RPMI8226 (cell line): ENCODE data around the gene SCYGR5.

Experiments used
- DNase-seq: peaks from one replicate; pipeline ENCODE4 v3.0.0-alpha.2; 2015

The SCYGR5 gene

DNA sequence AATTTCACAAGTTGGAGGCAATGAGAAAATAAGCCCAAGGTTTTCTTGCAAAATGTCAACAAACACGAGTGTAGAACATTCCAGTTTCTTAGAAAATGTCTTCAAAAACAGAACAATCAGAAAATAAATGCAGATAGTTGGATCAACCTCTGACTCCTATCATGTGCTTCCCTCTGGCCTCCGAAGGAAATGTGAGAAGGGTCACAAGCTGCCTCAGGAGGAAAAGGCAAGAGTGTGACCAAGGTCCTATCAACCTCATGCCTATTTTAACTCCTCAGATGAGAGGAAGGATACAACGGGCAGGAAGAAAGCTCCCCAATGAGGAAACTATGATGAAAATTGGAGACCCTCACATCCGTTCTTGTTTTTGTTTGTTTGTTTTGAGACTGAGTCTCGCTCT lies 7.9 kb downstream of the SCYGR5 start:
- DNase-seq = no peak

DNA sequence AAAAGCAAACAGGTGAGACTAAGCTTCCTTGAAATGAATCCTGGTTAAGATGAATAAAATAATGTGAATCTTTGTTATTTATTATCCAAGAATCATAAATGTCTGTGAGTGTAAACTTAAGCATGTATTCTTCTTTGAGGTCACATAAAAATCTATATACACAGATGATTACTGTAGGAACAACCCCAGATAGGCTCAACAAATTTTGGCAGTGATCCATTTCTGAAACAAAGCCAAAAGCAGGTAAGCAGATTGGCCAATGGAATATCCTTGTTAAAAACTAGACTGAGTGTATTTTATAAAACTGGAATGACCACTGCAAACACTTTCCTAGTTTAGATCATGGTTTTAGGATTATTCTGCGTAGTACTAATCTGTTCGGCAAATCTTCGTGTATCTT lies 11.3 kb downstream of the SCYGR5 start:
- DNase-seq = no peak

DNA sequence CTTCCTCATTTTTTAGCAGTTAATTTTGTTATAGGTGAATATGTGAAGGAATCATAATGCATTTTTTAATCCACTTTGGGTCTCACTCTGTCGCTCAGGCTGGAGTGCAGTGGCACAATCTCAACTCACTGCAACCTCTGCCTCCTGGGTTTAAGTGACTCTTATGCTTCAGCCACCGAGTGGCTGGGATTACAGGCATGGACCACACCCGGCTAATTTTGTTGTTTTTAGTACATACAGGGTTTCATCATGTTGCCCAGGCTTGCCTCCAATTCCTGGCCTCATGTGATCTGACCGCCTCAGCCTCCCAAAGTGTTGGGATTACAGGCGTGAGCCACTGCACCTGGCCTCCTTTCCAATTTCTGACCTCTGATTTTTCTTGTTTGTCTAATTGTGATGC lies 17.7 kb downstream of the SCYGR5 start:
- DNase-seq = no peak

DNA sequence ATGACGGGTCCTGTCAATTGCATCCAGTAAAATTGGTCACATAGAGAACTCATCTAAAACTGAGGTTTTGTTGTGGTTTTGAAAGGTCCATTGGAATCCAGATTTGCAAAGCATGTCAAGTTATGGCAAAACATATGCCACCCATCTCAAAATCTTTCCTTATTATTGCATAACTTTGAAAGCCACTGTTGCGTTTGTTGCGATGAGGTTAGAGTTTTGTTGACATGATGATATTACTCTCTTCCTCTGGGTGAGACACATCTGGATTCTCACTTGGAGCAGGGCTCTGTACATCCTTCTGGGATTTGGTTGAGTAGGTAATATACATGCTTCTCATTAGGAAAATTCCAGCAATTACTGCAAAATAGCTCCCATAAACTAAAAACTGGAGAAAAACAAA lies 20.6 kb downstream of the SCYGR5 start:
- DNase-seq = no peak

- DNase-seq = no peak
Observed at GRCh38 chr2:227696990-227697679, 30.5 kb downstream of the SCYGR5 start.

- DNase-seq = no peak
Observed at GRCh38 chr2:227701556-227701955, 35.0 kb downstream of the SCYGR5 start.

- no peak for DNase-seq
Observed at GRCh38 chr2:227703280-227703732, 36.7 kb downstream of the SCYGR5 start.

- DNase-seq = no peak
Observed at GRCh38 chr2:227703961-227704360, 37.4 kb downstream of the SCYGR5 start.

- no peak for DNase-seq
Observed at GRCh38 chr2:227706859-227707258, 40.3 kb downstream of the SCYGR5 start.

GRCh38 chr2:227707390-227707789 lies 40.8 kb downstream of the SCYGR5 start:
- DNase-seq = no peak

DNA sequence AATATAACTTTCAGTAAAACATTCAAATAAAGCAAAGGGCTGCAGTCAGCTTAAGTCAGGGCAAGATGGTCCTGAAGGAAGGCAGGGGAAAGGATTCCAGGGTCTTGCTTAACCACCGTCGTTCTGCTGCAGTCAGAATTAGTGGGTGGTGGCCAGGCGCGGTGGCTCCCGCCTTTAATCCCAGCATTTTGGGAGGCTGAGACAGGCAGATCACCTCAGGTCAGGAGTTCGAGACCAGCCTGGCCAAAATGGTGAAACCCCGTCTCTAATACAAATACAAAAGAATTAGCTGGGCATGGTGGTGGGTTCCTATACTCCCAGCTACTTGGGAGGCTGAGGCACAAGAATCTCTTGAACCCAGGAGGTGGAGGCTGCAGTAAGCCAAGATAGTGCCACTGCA lies 44.4 kb downstream of the SCYGR5 start:
- DNase-seq = no peak

GRCh38 chr2:227713291-227713690 lies 46.7 kb downstream of the SCYGR5 start:
- no peak for DNase-seq

DNA sequence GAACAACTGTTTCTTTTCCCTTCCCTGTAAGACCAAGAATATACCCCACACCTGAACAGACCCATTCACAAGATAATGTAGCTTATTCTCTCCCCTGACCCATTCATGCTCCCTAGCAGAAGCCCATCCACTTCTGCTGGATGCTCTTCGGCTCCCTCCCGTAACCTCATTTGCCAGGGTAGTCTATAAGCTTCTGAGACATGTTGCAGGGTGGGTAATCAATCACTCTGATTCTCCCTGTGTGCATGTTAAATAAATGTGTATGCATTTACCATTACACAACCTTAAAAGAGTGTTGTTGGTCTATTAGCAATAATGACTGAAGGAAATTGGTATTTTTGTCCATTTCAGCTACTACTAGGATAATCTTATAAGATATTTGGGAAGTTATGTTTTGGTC lies 49.9 kb downstream of the SCYGR5 start:
- no peak for DNase-seq
